Measurements from ENCODE around the gene ELOVL6.
A peak's percentile ranks its signal among the peaks of the same experiment; 100 is the strongest.
"Not testable (repeated sequence)": the region's sequence is repeated elsewhere in the genome, so short reads cannot be mapped to it uniquely, and the experiment has no call there.

The ELOVL6 gene

GRCh38 chr4:110124711-110125110 is 73.7 kb downstream of the ELOVL6 start:
- no peak for DNase-seq (ENCODE audit: low read depth in 2 of 2)

- no peak for DNase-seq (ENCODE audit: low read depth in 2 of 2)
These were observed 76.2 kb downstream of the ELOVL6 start for GRCh38 chr4:110122201-110122600.

- DNase-seq (ENCODE audit: low read depth in 2 of 2), result no peak
These were observed 77.9 kb downstream of the ELOVL6 start for GRCh38 chr4:110120506-110120905.

GRCh38 chr4:110119880-110120279 is 78.5 kb downstream of the ELOVL6 start:
- peak; percentile 45 to 47 for DNase-seq (ENCODE audit: low read depth in 2 of 2)

- DNase-seq (ENCODE audit: low read depth in 2 of 2), result no peak
These were observed 79.1 kb downstream of the ELOVL6 start for GRCh38 chr4:110119337-110119736.

- DNase-seq (ENCODE audit: low read depth in 2 of 2), result no peak
These were observed 86.4 kb downstream of the ELOVL6 start for GRCh38 chr4:110112056-110112455.

GRCh38 chr4:110109455-110109854 is 89.0 kb downstream of the ELOVL6 start:
- DNase-seq (ENCODE audit: low read depth in 2 of 2), result peak in 1 of 2 experiments; percentile 23

- no peak for DNase-seq (ENCODE audit: low read depth in 2 of 2)
These were observed 89.5 kb downstream of the ELOVL6 start for GRCh38 chr4:110108960-110109359.

GRCh38 chr4:110108422-110108821 is 90.0 kb downstream of the ELOVL6 start:
- DNase-seq (ENCODE audit: low read depth in 2 of 2), result no peak

- peak in 1 of 2 experiments; percentile 11 for DNase-seq (ENCODE audit: low read depth in 2 of 2)
These were observed 90.5 kb downstream of the ELOVL6 start for GRCh38 chr4:110107866-110108265.

GRCh38 chr4:110106931-110107296 is 91.5 kb downstream of the ELOVL6 start:
- DNase-seq (ENCODE audit: low read depth in 2 of 2), result peak in 1 of 2 experiments; percentile 21

GRCh38 chr4:110104661-110105060 is 93.8 kb downstream of the ELOVL6 start:
- no peak for DNase-seq (ENCODE audit: low read depth in 2 of 2)

- no peak for DNase-seq (ENCODE audit: low read depth in 2 of 2)
These were observed 98.8 kb downstream of the ELOVL6 start for GRCh38 chr4:110099638-110100037.

- DNase-seq (ENCODE audit: low read depth in 2 of 2), result no peak
These were observed 102.0 kb downstream of the ELOVL6 start for GRCh38 chr4:110096405-110096804.

- no peak for DNase-seq (ENCODE audit: low read depth in 2 of 2)
These were observed 105.8 kb downstream of the ELOVL6 start for GRCh38 chr4:110092646-110093045.

- peak; percentile 67 for DNase-seq (ENCODE audit: low read depth in 2 of 2)
These were observed 106.8 kb downstream of the ELOVL6 start for GRCh38 chr4:110091434-110092140.

- peak; percentile 11 to 21 for DNase-seq (ENCODE audit: low read depth in 2 of 2)
These were observed 109.7 kb downstream of the ELOVL6 start for GRCh38 chr4:110088670-110089069.

GRCh38 chr4:110087070-110087708 is 111.2 kb downstream of the ELOVL6 start:
- peak; percentile 70 to 82 for DNase-seq (ENCODE audit: low read depth in 2 of 2)

GRCh38 chr4:110085131-110085530 is 113.3 kb downstream of the ELOVL6 start:
- no peak for DNase-seq (ENCODE audit: low read depth in 2 of 2)

- DNase-seq (ENCODE audit: low read depth in 2 of 2), result no peak
These were observed 114.3 kb downstream of the ELOVL6 start for GRCh38 chr4:110084154-110084553.

- not testable (repeated sequence) for DNase-seq (ENCODE audit: low read depth in 2 of 2)
These were observed 120.3 kb downstream of the ELOVL6 start for GRCh38 chr4:110078148-110078547.

- not testable (repeated sequence) for DNase-seq (ENCODE audit: low read depth in 2 of 2)
These were observed 121.6 kb downstream of the ELOVL6 start for GRCh38 chr4:110076828-110077227.

- DNase-seq (ENCODE audit: low read depth in 2 of 2), result no peak
These were observed 122.5 kb downstream of the ELOVL6 start for GRCh38 chr4:110075891-110076290.

All from fibroblast of skin of left biceps (primary cell).